Muscle of back (tissue), 13 donors: ENCODE measurements around the gene ENTREP1. TPM values are rescaled to one million over a fixed set of nuclear protein-coding genes. Genes with fewer than 3 reads are reported as not detected.
"Not testable (repeated sequence)": the region's sequence is repeated elsewhere in the genome, so short reads cannot be mapped to it uniquely, and the experiment has no call there.

Experiments used
- DNase-seq, 3 donors: peaks; one replicate each; pipeline versions ENCODE4 v3.0.0 to v3.0.0-alpha.2; 2013
- long read RNA-seq, 9 donors: transcript quantifications; one replicate each; lab custom pipeline, GENCODE V29; 2026
- polyA plus RNA-seq, 10 donors: library from polyadenylated mRNA; unstranded; fragments of 120-200 nt; gene quantifications; one replicate each; pipeline ENCODE4 v1.2.1, GENCODE V29; 2013; ENCODE audit not compliant: insufficient read length in 10 of 10

ENTREP1 gene
- 10 to 100 TPM; 15.4 to 49.5 (median 33.3) TPM for polyA plus RNA-seq
- long read RNA-seq, donor 1, partial matches to known transcripts = 7 of 7 reads
- long read RNA-seq, donor 1, other reads (novel, unspliced or antisense) = 0 of 7 reads
- long read RNA-seq, donor 2, partial matches to known transcripts = 0 of 3 reads
- long read RNA-seq, donor 2, other reads (novel, unspliced or antisense) = 0 of 3 reads
- long read RNA-seq, donor 3 = 0 reads
- long read RNA-seq, donor 4 = 0 reads
- long read RNA-seq, donor 5 = 0 reads
- long read RNA-seq, donor 6, partial matches to known transcripts = 0 of 3 reads
- long read RNA-seq, donor 6, other reads (novel, unspliced or antisense) = 0 of 3 reads
- long read RNA-seq, donor 7, partial matches to known transcripts = 5 of 6 reads
- long read RNA-seq, donor 7, other reads (novel, unspliced or antisense) = 0 of 6 reads
- long read RNA-seq, donor 8, partial matches to known transcripts = 0 of 1 reads
- long read RNA-seq, donor 8, other reads (novel, unspliced or antisense) = 0 of 1 reads
- long read RNA-seq, donor 9 = 0 reads

DNA sequence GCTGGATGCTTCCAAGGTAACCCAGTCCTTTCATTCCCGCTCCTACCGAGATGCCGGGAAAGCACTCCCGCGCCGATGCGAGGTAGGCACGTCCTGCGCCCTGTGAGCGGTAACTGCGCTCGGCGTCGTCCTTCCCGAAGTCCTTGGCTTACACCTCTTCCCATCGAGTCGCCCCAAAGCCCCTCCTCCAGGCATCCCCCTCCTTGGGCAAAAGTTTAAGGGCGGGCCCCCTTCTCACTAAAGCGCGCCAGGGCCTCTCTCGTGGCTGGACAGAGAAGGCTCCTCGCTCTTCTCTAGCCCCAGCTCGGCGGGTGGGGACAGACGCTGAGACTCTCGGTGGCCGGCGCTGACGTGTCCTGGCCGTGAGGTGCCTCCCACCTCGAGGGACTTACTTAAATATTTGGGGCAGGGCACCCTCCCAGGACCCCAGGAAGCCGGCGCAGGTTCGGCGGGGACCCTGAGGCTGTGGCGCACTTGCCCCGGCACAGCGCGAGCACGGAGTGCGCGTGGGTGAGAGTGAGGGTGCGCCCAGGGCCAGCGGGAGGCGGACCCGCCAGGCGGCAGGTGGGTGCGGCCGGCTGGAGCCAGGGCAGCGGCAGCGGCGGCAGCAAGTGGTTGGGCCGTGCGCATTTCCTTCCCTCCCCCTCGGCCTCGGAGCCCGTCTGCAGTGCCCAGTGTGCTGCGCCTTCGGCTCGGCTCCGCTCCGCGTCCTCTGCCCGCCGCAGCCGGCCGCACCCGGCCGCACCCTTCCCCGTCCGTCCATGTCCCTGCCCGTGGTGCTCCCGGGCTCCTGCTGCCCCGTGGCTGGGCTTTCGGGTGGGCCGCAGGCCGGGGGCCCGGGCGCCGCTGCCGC lies at the start of gene ENTREP1:
Gene ENTREP1 (plus strand): TSS at position 667 of the 853 bp plus-strand sequence. CDS start 95 bp downstream, at position 762.
- peak; percentile 30 to 67 (median 30) for DNase-seq

DNA sequence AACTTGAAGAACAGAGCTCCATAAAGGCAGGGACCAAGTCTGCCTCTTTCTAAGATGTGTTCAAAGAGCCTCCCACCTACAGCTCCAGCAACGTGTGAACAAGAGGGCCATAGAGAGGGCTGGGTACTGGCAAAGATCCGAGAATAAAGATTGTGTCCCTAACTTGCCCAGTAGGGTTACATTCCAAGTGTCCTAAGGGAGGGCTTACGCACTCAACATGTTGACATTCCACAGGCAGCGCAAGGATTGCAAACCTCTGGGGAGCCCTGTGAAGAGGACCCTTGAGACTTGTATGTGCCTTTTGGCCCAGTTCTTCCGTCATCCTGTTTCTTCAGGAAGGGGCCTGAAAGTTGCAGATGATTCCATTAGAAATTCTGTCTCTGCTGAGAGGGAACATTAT lies 48.2 kb upstream of the ENTREP1 start:
- DNase-seq = peak in 1 of 3 donors; percentile 7

GRCh38 chr9:69279084-69279731 lies 45.8 kb upstream of the ENTREP1 start:
- DNase-seq = no peak

DNA sequence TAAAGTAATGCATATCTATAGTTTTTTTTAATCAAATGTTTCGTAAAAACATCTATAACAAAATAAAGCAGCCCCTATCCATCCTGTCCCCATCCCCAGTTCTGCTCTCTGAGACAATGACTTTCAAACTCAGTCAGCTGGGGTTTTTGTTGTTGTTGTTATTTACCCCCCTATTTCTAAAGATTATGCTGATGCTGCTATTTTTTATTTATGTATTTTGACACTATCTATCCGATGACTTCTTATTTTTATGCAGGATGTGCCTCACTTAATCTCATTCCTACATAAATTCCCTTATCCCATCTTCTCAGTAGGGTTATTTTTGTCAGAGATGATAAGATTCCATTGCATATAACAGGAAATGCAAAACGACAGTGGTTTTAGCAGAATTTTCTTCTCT lies 45.3 kb upstream of the ENTREP1 start:
- DNase-seq = no peak

DNA sequence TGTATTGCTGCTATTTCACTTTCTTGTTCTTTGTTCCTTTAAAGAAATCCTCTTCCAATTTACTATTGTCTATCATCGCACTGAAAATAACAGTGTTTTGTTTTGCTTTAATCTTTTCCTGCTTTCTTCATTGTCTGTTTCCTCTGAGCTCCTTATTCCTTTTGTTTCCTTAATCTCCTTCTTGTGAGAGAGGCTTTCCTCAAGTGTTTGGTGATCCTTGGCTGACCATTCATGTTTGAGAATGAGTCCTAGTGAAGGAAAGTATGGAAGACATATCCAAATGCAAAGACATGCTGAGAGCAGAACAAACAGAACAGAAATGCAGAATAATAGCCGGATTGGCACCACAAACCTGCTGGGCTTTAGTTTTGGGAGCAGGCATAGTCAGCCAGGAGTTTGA lies 42.0 kb upstream of the ENTREP1 start:
- no peak for DNase-seq

GRCh38 chr9:69292078-69292477 lies 32.9 kb upstream of the ENTREP1 start:
- DNase-seq = no peak

DNA sequence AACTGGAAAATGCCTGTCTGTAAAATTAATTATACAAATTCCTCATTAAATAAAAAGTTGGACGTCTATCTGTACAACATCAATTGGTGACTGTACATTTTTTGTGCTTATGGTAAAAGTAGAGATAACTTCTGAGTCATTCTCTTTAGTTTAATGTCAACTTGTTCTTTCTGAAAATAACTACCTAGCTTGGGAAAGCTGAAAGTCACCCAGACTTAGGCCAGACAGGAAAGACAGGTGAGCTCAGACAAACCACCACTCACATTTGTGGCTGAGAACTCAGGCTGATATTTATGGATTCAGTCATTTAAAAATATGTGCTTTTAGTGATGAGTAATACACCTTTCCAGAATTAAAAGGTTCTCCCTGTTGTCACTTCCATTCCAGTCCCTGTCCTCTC lies 31.9 kb upstream of the ENTREP1 start:
- no peak for DNase-seq

- peak; percentile 38 to 55 (median 50) for DNase-seq
Measured at GRCh38 chr9:69295872-69296552, 29.0 kb upstream of the ENTREP1 start.

DNA sequence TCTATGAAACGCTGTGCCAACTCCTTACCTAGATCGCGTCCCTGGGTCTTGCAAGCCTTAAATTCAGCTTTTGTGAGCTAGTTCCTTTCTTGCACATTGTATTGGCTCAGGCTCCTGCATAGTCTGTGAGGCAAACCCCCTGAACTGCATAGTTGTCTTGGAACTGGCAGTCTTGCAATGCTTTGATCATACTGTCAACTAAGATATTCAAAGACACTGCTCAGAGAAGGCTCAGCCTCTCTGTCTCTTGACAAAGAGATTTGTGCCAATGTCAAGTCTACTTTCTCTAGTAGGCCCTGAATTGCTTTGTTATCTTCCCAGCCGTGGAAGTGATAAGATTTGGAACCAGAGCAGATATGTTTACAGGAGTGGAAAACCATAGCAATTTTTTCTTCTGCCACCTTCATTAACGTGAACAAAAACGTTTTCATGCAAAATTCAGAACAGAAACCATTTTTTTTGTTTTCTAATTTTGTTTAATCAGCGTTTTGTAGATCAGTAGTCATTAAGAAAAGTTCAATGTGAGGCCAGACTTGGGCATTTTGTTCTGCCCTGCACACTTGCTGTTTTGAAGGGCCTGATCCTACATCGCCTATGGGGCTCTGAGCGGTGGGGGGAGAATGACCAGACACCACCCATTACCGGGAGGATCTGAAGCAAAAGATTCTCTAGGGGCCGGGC lies 27.6 kb upstream of the ENTREP1 start:
- peak in 1 of 3 donors; percentile 8 for DNase-seq

GRCh38 chr9:69299315-69299714 lies 25.7 kb upstream of the ENTREP1 start:
- DNase-seq = no peak

- no peak for DNase-seq
Measured at GRCh38 chr9:69299826-69300225, 25.2 kb upstream of the ENTREP1 start.

GRCh38 chr9:69303331-69303730 lies 21.7 kb upstream of the ENTREP1 start:
- no peak for DNase-seq

DNA sequence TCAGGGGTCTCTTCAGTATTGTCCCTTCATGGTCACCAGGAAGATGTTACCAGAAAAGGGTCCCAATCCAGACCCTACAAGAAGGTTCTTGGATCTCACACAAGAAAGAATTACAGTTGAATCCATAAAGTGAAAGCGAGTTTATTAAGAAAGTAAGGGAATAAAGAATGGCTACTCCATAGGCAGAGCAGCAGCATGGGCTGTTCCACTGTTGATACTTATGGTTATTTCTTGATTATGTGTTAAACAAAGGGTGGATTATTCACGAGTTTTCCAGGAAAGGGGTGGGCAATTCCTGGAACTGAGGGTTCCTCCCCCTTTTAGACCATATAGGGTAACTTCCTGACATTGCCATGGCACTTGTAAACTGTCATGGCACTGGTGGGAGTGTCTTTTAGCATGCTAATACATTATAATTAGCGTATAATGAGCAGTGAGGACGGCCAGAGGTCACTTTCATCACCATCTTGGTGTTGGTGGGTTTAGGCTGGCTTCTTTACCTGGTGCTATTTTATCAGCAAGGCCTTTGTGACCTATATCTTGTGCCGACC lies 18.0 kb upstream of the ENTREP1 start:
- not testable (repeated sequence) for DNase-seq

GRCh38 chr9:69307446-69308205 lies 17.4 kb upstream of the ENTREP1 start:
- DNase-seq = peak; percentile 42 to 66 (median 43)

GRCh38 chr9:69308206-69308931 lies 16.6 kb upstream of the ENTREP1 start:
- DNase-seq = no peak

GRCh38 chr9:69313175-69313574 lies 11.8 kb upstream of the ENTREP1 start:
- no peak for DNase-seq

DNA sequence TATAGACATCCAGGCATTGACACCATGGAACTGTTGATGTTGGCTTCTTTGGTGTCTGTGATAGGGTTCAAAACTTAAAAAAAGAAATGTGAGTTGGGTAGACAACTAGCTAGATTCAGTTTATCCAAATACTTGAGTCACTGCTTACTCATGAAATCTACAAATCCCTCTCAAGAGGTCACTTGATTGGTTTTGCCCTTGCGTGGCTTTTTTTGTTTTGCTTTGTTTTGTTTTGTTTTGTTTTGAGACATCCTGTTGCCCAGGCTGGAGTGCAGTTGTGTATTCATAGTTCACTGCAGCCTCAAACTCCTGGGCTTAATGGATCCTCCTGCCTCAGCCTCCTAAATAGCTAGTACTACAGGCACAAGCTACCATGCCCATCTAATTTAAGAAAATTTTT lies 10.5 kb upstream of the ENTREP1 start:
- DNase-seq = no peak

- no peak for DNase-seq
Measured at GRCh38 chr9:69317081-69317480, 7.9 kb upstream of the ENTREP1 start.

- DNase-seq = no peak
Measured at GRCh38 chr9:69317894-69318293, 7.1 kb upstream of the ENTREP1 start.
